DMS 273 (cell line): ENCODE measurements around the gene LHB.

ENCODE experiments used
- DNase-seq: peaks from one replicate; lab custom pipeline; 2025; ENCODE audit not compliant: unreplicated experiment; lab: John Stamatoyannopoulos, UW

The LHB gene

DNA sequence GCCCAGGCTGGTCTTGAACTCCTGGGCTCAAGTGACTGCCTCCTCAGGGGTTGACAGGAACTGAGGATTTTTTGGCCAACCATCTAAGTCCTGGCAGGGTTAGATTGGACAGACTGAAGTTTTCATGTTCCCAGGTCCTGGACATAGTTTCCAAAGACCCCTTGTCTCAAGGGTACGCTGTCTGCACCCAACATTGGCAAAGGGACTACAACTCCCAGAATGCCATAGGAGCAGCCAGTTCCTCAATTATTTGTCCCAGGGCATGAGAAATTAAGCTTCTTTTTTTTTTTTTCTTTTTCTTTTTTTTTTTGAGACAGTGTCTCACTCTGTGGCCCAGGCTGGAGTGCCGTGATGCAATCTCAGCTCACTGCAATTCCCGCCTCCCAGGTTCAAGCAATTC, 30.7 kb downstream of the LHB start:
- DNase-seq = no peak

DNA sequence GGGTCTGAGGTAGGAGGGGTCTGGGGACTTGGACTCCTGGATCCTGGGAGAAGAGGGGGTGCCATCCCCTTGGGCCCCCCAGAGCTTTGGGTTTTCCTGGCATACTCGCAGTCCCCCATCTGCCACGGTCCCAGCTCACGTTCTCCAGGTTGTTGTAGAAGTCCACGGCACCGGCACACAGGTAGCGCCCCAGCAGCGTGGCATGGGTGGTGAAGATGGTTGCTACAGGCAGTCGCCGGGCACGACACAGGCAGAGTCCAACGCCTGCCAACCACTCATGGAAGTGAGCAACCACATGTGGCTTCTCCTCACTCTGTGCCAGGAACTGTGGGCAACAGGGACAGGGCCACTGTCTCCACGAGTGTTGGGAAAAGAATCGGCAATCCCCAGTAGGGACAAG, 31.2 kb downstream of the LHB start:
- no peak for DNase-seq

DNA sequence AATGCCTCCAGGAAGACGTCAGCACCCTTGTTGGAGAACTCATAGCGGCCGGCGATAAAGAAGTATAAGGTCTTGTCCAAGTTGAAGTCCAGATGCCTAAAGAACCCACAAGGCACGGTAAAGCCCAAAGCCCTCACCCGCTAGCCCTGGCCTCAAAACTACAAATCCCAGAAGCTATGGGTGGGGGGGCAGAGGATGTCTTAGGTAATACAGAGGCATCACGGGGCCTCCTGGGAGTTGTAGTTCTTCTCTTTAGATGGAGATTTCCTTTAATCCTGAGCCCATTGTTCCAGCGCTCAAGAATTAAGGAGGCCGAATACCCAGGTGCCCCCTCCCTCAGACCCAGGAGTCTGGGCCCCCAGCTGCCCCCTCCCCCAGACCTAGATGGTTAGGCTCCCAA, 34.6 kb downstream of the LHB start:
- peak; percentile 43 for DNase-seq

DNA sequence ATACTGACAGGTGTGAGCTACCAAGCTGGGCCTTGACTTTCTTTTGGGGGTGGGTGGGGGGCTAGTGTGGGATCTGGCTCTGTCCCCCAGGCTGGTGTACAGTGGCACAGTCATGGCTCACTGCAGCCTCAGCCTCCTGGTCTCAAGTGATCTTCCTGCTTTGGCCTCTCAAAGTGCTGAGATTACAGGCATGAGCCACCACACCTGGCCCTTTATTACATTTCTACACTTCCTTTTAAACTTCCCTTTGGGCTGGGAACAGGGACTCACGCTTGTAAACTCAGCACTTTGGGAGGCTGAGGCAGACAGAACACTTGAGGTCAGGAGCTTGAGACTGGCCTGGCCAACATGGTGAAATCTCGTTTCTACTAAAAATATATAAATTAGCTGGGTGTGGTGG, 39.8 kb downstream of the LHB start:
- no peak for DNase-seq

DNA sequence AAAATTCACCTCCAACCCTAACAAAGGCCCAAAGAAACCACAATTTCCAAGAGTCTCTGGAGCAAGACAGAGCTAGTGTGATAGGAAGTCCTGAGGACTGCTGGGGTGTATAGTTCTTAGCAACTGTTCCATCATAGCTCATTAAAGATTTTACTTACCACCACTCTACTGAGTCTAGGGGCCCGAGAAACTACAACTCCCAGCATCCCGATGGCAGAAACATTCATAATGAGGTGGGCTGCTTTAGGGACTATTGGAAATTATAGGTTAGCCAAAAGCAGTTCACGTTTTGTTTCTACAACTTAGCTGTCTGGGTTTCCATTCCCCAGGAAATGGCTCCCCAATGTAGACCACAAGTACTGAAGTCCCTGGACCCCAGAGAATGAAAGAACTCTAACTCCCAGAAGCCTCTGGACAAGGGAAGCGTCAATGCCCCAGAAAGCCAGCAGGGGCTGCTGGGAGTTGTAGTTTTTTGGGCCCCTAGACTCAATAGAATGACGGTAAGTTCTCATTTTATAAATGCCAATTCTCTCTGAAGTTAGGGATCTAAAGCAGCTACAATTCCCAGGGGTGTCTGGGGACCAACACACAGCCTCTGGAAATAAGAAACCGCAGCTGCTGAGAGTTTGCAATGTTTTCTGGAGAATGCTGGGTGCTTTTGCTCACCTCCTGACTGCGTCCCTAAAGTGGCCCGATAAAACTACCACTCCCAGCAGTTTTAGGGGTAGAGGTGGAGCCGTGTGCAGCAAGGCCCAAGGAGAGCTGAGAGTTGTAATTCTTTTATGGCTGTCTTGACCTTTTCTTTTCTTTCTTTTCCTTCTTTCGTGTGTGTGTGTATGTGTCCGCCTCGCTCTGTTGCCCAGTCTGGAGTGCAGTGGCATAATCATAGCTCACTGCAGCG, 40.7 kb downstream of the LHB start:
- peak; percentile 65 for DNase-seq

DNA sequence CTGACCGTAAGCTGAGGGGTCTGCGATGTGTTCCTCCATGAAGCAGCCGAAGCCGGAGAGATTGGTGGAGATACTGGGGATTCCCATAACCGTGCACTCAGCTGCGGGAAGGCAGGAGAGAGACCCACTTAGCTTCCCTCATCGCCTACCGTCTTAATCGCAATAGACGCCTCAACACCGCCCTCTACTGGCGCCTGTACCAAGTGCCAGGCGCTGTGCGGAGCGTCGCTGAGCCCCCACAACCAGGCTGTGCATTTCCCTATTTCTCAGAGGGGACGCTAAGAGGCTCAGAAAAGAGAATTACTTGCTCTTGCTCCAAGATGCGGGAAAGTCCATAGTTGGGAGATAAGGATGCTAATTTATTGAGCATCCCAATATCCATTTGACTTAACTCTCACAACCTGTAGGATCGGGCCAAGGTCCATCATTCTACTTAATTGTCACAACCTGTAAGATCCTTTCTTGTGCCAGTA, 45.9 kb downstream of the LHB start:
- peak; percentile 82 for DNase-seq

DNA sequence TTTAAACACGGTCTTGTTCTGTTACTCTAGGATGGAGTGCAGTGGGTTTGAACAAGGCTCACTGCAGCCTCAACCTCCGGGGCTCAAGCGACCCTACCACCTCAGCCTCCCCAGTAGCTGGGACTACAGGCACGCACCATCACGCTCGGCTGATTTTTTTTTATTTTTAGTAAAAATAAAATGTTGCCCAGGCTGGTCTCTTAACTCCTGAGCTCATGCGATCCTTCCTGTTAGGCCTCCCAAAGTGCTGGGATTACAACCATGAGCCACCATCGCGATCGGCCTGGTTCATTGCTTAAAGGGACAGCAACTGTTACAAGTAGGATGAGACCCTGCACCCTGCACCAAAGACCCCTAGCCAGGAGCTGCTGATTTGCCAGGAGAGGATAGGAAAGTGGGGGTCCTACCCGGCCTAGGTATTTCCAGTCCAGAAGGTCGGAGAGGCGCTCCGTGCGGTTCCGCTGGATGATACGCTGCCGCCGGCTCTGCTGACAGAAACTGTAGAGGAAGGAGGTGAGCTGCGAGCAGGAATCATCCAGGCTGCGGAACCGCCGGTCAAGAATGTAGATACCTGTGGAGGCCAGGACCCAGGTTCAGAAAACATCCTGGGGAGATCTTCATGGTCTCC, 46.6 kb downstream of the LHB start:
- DNase-seq = no peak

DNA sequence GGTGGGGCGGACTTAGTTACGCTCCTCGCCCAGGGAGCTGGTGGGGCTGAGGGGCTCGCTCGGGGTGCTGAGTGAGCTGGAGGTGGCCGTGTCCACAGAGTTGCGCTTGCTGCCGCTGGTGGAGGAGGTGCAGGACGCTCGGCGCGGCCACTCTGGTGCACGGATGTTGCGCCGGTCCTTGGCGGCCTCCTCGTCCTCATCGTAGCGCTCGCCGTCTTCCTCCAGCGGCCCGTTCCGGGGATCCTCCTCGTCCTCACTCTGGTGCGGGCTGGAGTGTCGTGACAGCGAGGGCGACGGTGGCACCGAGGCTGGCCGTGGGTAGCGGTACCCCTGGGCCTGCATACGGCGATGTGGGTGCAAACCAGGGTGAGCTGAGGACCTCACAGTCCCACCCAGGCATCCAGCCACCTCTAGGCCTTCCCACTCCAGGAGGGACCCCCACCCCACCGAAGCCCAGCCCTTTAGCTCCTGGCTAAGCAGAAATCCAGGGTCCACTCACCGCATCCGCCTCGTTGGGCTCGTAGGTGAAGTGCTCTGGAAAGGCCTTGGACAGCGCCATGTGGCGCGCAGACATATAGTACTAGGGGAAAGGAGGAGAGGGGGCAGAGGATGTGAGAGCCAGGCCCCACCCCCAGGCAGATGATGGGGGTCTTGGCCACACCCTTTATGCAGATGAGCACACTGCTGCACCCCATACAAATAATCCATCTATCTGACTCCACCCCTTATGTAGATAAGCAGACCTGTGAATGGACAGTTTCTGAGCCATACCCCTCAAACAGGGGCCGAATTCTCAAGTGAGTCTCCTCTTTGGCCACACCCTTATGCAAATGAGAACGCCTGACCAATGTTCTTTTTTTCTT, 47.4 kb downstream of the LHB start:
- DNase-seq = peak; percentile 50

DNA sequence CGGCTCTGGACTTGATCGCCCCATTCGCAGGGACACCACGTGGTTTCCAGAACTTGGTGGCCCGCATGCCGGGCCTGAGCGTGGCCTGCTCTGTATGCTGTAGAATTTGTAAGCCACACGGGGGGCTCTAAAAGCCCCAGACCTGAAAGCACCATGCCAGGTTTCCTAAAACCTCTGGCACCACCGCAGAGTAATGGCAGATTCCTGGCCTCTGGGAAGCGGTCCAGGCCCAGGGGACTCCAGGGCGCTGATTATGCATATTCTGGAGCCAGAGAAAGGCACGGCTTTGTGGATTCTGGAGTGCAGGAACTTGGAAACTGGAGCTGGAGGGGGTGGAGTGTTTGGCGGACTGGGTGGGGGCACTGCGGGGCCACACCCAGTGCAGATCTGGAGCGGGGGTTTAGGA, 48.1 kb downstream of the LHB start:
- peak; percentile 64 for DNase-seq

DNA sequence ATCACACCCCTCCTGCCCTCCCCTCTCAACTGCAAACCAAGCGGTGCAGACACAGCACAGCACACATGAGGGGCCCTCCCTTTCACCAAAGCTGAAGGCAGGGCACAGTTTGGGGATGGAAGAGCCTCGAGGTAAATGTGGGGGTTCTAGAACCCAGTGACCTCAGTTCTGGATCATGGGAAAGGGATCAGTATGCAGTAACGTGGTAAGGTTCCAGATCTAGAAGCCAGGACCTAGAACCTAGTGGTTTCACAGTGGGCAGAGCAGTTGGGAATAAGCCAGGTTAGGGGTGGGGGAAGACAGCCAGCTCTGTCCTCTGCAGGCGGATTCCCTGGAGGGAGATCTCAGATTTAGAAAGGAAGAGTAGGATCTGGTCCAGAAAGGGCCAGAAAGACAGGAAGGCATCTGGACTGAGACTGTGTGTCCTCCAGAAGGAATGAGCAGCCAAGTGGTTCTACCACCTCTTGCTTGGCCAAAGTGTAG, 48.7 kb downstream of the LHB start:
- peak; percentile 58 for DNase-seq

DNA sequence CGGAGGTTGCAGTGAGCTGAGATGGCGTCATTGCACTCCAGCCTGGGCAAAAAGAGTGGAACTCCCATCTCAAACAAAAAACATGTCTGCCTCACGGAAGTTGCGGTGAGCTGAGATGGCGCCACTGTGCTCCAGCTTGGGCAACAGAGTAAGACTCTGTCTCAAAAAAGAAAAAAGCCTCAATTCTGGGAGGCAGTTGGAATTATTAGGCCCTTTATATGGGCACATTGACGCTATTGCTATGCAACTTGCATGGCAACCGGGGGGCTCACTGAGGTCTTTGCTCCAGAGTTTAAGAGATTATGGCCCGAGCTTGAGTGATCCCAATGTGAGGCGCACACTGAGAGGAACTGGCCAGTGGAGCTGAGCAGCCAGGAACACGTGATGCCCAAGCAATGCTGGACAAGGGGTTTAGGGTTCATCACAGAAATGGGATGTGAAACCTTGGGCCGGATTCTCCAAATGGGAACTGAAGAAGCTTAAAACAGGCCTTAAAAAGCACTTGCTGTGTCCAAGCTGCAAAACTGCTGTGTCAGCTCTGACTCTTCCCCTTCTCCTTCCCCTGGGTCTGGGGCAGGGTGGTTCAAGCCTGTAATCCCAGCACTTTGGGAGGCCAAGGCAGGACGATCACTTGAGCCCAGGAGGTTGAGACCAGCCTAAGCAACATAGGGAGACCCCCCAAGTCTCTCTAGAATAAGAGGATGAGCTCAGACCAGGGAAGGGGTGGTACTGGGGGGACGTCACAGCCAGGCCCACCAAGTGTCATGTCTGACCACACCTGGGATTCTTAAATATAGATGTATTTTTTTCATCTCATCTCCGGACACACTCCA, 49.3 kb downstream of the LHB start:
- peak; percentile 49 for DNase-seq

DNA sequence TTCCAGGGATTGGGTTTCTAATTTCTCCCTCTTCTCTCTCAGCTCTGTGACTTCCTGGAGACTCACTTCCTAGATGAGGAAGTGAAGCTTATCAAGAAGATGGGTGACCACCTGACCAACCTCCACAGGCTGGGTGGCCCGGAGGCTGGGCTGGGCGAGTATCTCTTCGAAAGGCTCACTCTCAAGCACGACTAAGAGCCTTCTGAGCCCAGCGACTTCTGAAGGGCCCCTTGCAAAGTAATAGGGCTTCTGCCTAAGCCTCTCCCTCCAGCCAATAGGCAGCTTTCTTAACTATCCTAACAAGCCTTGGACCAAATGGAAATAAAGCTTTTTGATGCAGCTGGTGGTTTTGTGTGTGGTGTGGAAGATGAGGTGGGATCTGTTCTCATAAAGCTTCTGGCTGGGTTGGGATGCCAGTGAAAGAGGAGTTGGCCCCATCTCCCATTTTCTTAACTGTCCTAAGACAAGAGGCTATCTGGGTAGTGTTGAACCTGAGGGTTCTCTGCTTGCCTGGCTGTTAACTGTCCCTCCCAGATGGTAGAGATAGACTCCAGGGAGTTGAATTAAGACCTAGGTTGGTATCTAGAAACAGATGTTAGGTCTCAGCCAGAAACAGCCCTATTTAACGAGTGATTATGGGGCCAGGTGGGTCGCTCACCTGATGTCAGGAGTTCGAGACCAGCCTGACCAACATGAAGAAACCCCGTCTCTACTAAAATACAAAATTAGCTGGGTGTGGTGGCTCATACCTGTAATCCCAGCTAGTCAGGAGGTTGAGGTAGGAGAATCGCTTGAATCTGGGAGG, 50.1 kb downstream of the LHB start:
- peak; percentile 63 for DNase-seq
